ENCODE data around the gene C1orf56.

- TF ChIP-seq TOE1 (CRISPR knock-in tag; IDR thresholded peaks at IDR 0.05) (no peak), GABPA (IDR thresholded peaks at IDR 0.05; ENCODE audit: low read depth, low read length) (no peak), GABPA (CRISPR knock-in tag; IDR thresholded peaks at IDR 0.05; ENCODE audit: low read depth) (no peak), MEF2D (CRISPR knock-in tag; IDR thresholded peaks at IDR 0.05) (no peak), CHD2 (IDR thresholded peaks at IDR 0.05; ENCODE audit: low read depth, low read length) (no peak), KDM1A (CRISPR knock-in tag; IDR thresholded peaks at IDR 0.05) (no peak), ZNF792 (CRISPR knock-in tag; IDR thresholded peaks at IDR 0.05) (no peak), ATF2 (CRISPR knock-in tag; IDR thresholded peaks at IDR 0.05) (no peak)
Observed at GRCh38 chr1:151061704-151062103, 14.2 kb downstream of the C1orf56 start.
